T-helper 22 cell (primary cell): ENCODE results near the gene LMAN2L.

Source experiments
- DNase-seq: peaks from one replicate; pipeline ENCODE4 v3.0.0-alpha.2; 2020; ENCODE audit warnings: low read depth

Gene LMAN2L

DNA sequence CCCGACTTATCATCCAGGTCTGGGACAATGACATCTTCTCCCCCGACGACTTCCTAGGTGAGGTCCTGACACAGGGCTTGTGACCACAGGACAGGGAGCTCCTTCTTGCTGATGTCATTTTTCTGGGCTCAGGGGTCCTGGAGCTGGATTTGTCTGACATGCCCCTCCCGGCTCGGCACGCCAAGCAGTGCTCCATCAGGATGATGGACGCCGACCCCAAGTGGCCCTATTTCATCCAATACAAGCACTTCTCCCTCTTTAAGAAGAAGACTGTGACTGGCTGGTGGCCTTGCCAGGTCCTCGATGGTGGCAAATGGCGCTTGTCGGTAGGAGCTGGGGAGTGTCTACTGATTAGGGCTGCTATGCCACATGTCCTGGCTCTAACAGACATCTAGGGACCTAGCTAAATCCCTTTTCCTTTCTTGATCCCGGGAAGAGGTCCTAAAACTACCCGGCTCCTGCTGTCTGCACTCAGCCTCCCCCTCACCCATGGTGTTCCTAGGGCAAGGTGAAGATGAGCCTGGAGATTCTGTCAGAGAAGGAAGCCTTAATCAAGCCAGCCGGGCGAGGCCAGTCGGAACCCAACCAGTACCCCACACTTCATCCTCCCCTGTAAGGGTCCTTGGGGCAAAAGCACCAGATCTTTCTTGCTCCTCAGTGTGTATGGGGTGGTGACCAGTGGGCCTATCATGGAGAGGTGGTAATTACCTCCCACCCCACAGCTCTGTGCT is 36.7 kb downstream of the LMAN2L start:
- no peak for DNase-seq

DNA sequence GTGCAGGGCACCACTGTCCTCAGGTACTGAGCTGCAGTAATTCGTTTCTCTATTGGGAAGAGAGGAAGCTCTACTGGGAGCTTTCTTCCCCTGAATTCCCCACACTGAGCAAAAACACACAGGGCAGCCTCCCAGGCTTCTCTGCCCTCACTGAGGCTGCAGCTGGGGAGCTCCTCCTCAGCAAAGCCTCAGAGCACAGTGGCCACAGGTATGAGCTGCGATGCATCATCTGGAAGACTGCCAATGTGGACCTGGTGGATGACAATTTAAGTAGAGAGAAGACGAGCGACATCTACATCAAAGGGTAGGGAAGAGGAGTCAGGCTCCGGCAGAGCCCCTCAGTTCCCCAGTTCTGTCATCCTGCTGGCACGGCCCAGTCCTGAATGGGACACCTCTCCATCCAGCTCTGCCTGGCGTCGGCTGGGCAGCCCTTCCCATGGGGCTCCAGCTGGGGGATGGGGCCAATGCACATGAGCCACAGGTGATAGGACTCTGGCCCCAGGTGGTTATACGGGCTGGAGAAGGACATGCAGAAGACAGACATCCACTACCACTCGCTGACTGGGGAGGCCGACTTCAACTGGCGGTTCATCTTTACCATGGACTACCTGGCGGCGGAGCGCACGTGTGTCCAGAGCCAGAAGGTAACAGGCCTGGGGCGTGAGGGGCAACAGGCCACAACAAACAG is 37.6 kb downstream of the LMAN2L start:
- DNase-seq, result no peak

- no peak for DNase-seq
Measured at GRCh38 chr2:96701636-96702035, 38.2 kb downstream of the LMAN2L start.

DNA sequence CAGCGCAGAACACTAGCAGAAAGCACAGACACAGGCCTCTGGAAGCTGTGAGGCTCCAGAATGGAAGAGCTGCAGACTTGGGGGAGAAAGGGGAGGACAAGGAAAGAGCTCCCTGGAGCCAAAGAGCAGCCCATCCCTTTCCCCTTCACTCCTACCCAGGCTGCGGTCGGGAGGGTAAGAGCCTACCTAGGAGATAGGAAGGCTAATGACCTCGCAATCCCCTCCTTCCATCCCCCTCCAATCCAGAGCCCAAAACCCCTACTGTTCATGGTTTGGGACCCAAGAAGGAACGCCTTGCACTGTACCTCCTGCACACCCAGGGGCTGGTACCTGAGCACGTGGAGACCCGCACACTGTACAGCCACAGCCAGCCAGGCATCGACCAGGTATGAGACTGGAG is 39.8 kb downstream of the LMAN2L start:
- DNase-seq, result no peak

DNA sequence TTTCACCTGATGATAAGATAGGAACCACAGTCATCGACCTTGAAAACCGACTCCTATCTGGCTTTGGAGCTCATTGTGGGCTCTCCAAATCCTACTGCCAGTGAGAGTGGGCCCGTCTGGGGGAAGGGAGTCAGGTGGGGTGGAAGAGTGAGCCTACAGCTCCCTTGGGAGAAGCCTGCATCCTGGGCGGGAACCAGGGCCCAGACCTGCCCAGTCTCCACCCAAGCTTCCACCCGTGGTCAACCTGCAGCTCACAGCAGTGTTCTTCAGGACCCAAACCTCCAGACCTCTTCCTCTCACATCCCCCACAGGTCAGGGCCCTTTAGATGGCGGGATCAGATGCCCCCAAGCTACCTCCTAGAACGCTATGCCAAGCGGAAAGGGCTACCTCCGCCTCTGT is 40.2 kb downstream of the LMAN2L start:
- DNase-seq, result no peak

DNA sequence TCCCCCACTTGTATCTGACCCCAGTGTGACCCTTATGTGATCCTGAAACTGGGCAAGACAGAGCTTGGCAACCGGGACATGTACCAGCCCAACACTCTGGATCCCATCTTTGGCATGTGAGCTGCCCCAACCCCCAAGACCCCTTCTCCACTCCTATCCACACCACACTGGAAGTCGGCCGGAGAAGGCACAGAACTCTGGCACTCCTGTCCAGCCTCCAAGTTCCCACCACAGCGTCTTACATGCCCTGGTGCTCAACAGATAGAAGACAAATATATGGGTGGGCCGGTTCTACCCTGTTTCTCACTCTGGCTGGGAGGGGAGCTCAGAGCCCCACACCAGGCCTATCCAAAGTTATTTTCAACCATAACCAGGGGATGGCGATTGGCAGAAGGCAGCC is 40.8 kb downstream of the LMAN2L start:
- DNase-seq, result no peak

DNA sequence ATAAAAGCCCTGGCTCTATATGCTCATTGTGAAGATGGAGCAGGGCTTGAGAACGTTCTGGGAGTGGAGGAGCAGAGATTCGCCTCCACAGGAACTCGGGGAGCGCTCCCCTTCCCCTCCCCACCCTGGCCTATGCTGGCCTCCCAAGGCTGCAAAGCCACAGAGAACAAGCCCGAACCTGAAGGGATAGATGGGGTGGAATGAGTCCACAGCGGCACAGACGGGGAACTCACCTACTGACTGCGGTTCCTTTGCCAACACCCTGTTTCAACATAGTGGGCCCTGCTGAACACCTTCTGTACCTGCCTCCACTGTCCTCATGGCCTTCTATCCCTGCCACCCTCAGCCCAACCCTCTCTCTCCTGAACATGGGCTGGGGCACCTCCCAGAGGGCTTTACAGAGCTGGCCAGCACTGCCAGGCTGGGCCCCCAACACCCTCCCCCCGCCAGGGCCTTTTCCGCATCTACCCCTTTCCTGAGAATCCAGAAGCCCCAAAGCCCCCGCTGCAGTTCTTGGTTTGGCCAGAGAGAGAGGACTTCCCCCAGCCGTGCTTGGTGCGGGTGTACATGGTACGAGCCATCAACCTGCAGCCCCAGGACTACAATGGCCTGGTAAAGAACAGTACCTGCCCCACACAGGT is 41.5 kb downstream of the LMAN2L start:
- no peak for DNase-seq

DNA sequence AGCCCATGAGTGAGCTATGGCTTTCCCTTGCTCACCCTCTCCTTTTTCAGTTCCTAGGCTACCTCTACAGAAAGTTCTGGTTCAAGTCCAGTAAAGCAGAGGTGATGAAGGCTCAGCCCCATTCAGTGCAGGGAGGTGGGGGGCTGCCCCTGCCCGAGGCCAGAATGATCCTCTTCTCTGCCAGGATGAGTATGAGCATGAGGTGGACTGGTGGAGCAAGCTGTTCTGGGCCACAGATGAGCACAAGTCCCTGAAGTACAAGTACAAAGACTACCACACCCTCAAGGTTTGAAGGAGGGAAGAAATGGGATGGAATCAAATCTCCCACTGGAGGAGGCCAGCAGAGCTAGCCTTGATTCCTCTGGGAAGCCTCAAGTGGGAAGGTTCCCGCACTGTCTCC is 42.4 kb downstream of the LMAN2L start:
- DNase-seq, result no peak

DNA sequence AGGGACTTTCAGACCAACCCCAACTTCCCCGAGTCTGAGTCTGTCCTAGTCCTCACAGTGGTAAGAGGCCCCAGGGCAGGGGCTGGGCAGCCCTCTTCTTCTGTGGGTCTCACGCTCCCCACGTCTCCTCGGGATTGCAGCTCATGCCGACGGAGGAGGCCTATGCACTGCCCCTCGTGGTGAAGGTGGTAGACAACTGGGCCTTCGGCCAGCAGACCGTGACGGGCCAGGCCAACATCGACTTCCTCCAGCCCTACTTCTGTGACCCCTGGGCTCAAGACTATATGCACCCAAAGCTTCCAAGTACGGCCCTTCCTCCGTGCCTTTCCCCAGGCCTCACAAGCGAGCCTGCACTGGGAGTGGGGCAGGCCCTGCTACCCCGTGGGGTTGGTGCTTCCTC is 44.3 kb downstream of the LMAN2L start:
- no peak for DNase-seq

DNA sequence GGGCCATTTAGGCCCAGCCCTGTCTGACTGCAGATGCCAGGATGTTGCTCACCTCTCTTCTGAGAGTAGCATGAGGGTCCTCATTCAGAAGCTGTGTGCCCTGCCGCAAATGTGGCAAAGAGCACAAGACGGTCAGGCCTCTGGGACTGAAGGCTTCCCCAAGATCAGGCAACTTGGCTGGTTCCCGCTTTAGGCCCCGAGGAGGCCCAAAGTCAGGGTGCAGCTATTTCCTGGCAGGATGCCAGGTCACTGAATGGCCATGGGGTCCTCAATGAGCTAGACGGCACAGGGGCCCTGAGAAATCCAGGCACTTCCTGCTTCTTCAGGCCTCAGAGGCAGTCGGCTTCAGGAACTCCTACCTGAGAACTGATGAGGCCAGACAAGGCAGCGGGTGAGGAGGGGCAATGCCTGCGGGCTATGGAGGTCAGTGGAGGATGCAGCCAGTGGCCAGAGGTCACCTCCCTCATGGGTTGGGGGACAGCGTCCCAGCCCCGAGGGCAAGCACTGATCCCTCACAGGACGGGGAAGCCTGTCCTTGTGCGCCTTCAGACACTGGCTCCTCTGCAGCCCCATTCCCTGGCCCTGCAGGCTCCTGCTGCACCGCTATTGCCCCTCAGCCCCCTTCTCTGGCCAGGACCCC is 44.9 kb downstream of the LMAN2L start:
- DNase-seq, result no peak

- no peak for DNase-seq
Measured at GRCh38 chr2:96694279-96694678, 45.6 kb downstream of the LMAN2L start.

- no peak for DNase-seq
Measured at GRCh38 chr2:96693286-96694200, 46.3 kb downstream of the LMAN2L start.

GRCh38 chr2:96692094-96692971 is 47.5 kb downstream of the LMAN2L start:
- no peak for DNase-seq

DNA sequence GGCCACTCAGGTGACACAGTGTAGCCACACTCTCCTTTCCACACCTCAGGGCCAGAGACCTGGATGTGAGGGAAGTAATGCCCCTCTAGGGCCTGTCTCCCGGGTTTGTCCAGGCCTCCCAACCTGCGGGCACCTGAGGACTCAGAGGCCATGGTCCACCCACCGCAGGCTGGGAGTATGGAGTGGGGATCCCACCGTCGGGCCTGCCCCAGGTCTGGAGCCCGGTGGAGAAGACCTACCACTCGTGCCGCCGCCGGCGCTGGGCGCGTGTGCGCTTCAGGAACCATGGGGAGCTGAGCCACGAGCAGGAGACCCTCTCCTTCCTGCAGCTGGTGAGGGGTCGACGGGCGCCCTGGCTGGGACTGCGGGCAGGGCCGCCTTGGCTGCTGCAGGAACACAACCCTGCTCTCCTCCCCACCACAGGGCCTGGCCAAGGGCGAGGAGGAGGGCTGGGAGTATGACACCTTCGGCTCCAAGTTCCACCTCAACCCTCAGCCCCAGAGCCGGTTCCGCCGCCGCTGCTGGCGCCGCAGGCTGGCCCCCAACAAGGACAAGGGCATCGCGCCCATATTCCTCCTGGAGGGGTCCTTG is 48.7 kb downstream of the LMAN2L start:
- DNase-seq, result no peak

DNA sequence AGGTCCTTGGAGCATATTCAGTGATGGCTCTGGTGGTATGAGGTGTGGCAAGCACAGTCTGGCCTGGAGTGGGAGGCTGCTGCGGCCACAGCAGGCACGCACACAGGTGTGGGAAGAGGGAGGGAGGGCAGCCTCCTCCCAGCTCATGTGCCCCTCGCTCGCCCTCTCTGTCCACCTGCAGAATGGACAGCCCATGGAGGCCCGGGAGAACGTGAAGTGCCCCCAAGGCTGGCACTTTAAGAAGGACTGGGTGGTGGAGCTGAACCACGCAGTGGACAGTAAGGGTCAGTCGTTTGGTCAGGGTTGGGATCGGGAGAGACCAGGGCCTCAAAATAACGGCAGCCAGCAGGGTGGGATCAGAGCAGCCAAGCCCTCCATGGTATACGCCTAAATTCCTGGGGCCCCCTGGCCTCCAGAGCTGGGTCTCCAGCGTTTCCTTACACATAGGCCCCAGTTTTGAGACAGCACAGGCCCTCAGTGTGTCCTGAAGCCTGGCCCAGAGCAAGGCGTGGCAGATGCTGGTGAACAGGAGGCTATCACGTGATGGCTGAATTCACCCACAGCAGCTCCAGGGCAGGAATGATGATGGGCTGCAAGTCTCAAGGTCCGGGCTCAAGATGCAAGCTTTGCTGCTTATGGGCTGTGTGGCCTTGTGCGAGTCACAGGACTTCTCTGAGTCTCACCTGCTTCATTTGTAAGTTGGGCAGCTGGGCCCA is 49.4 kb downstream of the LMAN2L start:
- DNase-seq, result no peak

DNA sequence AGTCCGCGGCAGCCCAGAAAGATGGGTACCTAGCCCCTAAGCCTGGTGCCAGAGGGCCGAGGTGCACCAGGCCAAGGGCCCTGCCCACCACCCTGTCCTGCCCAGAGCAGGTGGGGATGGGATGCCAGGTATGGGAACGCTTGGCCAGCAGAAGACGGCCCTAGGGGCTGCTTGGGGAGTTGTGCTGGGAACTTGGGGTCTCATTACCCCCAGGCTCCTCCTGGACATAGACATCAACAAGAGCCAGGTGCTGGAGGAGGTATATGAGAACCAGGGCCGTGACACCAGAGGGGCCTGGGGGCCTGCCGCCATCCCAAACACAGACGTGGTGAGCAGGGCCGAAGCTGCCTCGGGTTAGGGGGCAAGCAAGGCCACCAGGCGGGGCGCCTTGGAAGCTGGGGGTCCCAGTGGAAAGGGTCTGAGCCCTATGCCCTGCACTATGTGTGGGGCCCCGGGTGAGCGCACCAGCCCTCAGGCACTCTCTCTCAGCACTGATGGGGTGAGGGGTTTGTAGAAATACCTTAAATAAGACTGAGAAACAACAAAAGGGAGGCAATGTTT is 50.4 kb downstream of the LMAN2L start:
- DNase-seq, result no peak

DNA sequence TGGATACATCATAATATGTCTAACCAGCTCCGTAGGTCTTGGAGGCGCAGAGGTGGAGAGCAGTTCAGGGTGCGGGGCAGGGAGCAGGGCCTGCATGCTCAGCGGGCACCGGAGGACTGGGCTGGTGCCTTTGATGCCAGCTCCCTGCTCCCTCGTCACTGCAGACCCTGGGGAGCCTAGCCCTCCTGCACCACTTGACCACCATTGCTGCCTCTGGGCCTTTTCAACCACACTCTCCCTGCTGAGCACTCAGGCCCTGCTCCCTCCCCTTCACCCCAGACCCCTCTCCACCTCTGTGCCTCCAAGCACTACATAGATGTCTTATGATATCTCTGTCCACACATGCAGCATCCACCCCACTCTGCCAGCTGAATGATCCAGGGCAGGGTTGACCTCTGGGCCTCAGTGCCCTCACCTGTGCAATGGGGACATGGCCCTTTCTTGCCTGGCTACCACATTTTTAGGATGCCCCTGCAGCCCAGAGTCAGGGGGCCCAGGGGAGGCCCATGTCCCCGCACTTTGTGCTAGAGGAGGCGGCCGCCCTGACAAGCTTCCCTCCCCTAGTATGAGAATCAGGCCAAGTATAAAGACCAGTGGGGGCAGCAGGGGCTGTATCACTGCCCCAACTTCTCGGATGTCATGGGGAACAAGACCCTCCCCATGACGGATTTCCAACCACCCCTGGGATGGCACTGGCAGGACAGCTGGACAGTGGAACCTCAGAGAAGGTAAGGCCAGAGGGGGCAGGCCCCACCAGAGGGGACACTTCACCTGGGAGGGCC is 51.0 kb downstream of the LMAN2L start:
- DNase-seq, result no peak
